HG02852 (cell line): ENCODE results near the gene RPS23.
"Not testable (repeated sequence)": the region's sequence is repeated elsewhere in the genome, so short reads cannot be mapped to it uniquely, and the experiment has no call there.

Experiments
- ATAC-seq: cut with Tn5 transposase; IDR thresholded peaks from one replicate; pipeline ENCODE4 v1.9.1; 2021; ENCODE audit warnings: mild to moderate bottlenecking, moderate library complexity; ENCODE audit not compliant: unreplicated experiment

Gene RPS23

GRCh38 chr5:82290908-82291307 lies 12.8 kb upstream of the RPS23 start:
- ATAC-seq: no peak

- no peak for ATAC-seq
These were observed 11.9 kb upstream of the RPS23 start for GRCh38 chr5:82290005-82290404.

- ATAC-seq: no peak
These were observed 9.5 kb upstream of the RPS23 start for GRCh38 chr5:82287625-82288024.

- no peak for ATAC-seq
These were observed 7.1 kb upstream of the RPS23 start for GRCh38 chr5:82285206-82285605.

- no peak for ATAC-seq
These were observed 5.7 kb upstream of the RPS23 start for GRCh38 chr5:82283893-82284292.

- ATAC-seq: no peak
These were observed 687 bp upstream of the RPS23 start for GRCh38 chr5:82278711-82279370.

- no peak for ATAC-seq
These were observed 554 bp downstream of the RPS23 start for GRCh38 chr5:82277613-82277986.

GRCh38 chr5:82276800-82277612 lies 1.1 kb downstream of the RPS23 start:
- ATAC-seq: no peak

GRCh38 chr5:82275216-82275664 lies 2.9 kb downstream of the RPS23 start:
- ATAC-seq: no peak

GRCh38 chr5:82274343-82275211 lies 3.6 kb downstream of the RPS23 start:
- no peak for ATAC-seq

GRCh38 chr5:82273426-82273825 lies 4.7 kb downstream of the RPS23 start:
- ATAC-seq: not testable (repeated sequence)

- not testable (repeated sequence) for ATAC-seq
These were observed 5.4 kb downstream of the RPS23 start for GRCh38 chr5:82272571-82273356.

- not testable (repeated sequence) for ATAC-seq
These were observed 8.8 kb downstream of the RPS23 start for GRCh38 chr5:82269363-82269762.

GRCh38 chr5:82267297-82267933 lies 10.7 kb downstream of the RPS23 start:
- ATAC-seq: not testable (repeated sequence)

GRCh38 chr5:82265047-82265446 lies 13.1 kb downstream of the RPS23 start:
- ATAC-seq: no peak

- no peak for ATAC-seq
These were observed 18.9 kb downstream of the RPS23 start for GRCh38 chr5:82259172-82259800.

- ATAC-seq: no peak
These were observed 20.4 kb downstream of the RPS23 start for GRCh38 chr5:82257729-82258128.

GRCh38 chr5:82257247-82257646 lies 20.9 kb downstream of the RPS23 start:
- ATAC-seq: no peak

GRCh38 chr5:82255844-82256243 lies 22.3 kb downstream of the RPS23 start:
- ATAC-seq: no peak

- ATAC-seq: no peak
These were observed 25.4 kb downstream of the RPS23 start for GRCh38 chr5:82252744-82253143.
